Gastroesophageal sphincter (tissue), 4 donors: ENCODE measurements around the gene MYOM1. TPM values are rescaled to one million over a fixed set of nuclear protein-coding genes. Genes with fewer than 3 reads are reported as not detected.
"Not testable (repeated sequence)": the region's sequence is repeated elsewhere in the genome, so short reads cannot be mapped to it uniquely, and the experiment has no call there.

ENCODE experiments used
- ATAC-seq: fragments of 150-250 bp; one replicate; pipeline ENCODE4 v1.9.1; 2016; ENCODE audit warnings: mild to moderate bottlenecking, moderate library complexity
- H3K27ac ChIP-seq, 4 donors: fragments of 200-600 bp; sonication (generic) in 3 of 4; 1 replicate in 3 of 4; 2 replicates in 1 of 4; pipeline ENCODE4 v1.5.1; 2016 to 2019
- H3K27me3 ChIP-seq: fragments of 200-600 bp; sonication (generic); one replicate; pipeline ENCODE4 v1.5.1; 2019
- H3K36me3 ChIP-seq, 2 donors: fragments of 200-600 bp; sonication (generic); one replicate each; pipeline ENCODE4 v1.5.1; 2019; ENCODE audit warnings: control low read depth in 1 of 2
- H3K4me1 ChIP-seq, 3 donors: fragments of 200-600 bp; sonication (generic); 1 replicate in 2 of 3; 2 replicates in 1 of 3; pipeline ENCODE4 v1.5.1; 2016 to 2019; ENCODE audit warnings: control low read depth in 2 of 3
- H3K4me3 ChIP-seq, 2 donors: fragments of 200-600 bp; sonication (generic); one replicate each; pipeline ENCODE4 v1.5.1; 2019; ENCODE audit warnings: mild to moderate bottlenecking in 1 of 2, moderate library complexity in 1 of 2
- H3K9me3 ChIP-seq, 3 donors: fragments of 200-600 bp; sonication (generic); one replicate each; pipeline ENCODE4 v1.5.1; 2017 to 2019; ENCODE audit warnings: control low read depth in 2 of 3
- CTCF ChIP-seq, 4 experiments: fragments of 200-600 bp in 2 of 4; fragments of 450-650 bp in 2 of 4; sonication (generic) in 1 of 4; IDR thresholded peaks; one replicate each; pipeline ENCODE4 v1.5.1; 2017 to 2019; ENCODE audit warnings: antibody characterized with exemption in 4 of 4, mild to moderate bottlenecking in 2 of 4, moderate library complexity in 2 of 4
- EP300 ChIP-seq: sonication (generic); formaldehyde crosslinking; IDR thresholded peaks from one replicate; pipeline ENCODE4 v1.6.1; 2017; ENCODE audit warnings: antibody characterized with exemption, mild to moderate bottlenecking
- POLR2A ChIP-seq, 2 donors: fragments of 450-650 bp; IDR thresholded peaks; one replicate each; pipeline ENCODE4 v1.6.1; 2017; ENCODE audit warnings: antibody characterized with exemption in 2 of 2, mild to moderate bottlenecking in 2 of 2, moderate library complexity in 1 of 2
- POLR2AphosphoS5 ChIP-seq: sonication (generic); formaldehyde crosslinking; IDR thresholded peaks from one replicate; pipeline ENCODE4 v1.6.1; 2017; ENCODE audit warnings: antibody characterized with exemption
- WGBS, 2 donors: methylation state at CpG; one replicate each; pipeline ENCODE4 v1.1.5; 2018; ENCODE audit warnings: low coverage in 1 of 2; 5-methylcytosine and 5-hydroxymethylcytosine counted together
- total RNA-seq, 4 donors: library from RNA; depleted of rRNA; stranded (reverse); fragments of >200 nt; gene quantifications; one replicate each; pipeline ENCODE4 v1.1.0, GENCODE V29; 2016

MYOM1 gene
- total RNA-seq, 4 donors from 2014 or later: 14.8 to 37.6 (median 24.6) TPM

- H3K36me3 ChIP-seq: peaks cover 0 to 17% of the 10 kb centered on the region in 2 donors
- peak overlapping the region in 1 of 4 donors; percentile 70 for H3K27ac ChIP-seq
- 63 to 75% methylated on average over 3 to 4 of the region's 4 CpGs for WGBS, 2 donors
- TF ChIP-seq EP300 (no peak), POLR2AphosphoS5 (no peak), POLR2A (IDR thresholded peaks at IDR 0.05) (no peak), CTCF (IDR thresholded peaks at IDR 0.05) (no peak)
- H3K27me3 ChIP-seq: no peaks in the 10 kb centered on the region
- peaks cover 3 to 52% (median 10%) of the 10 kb centered on the region in 3 donors for H3K4me1 ChIP-seq
- H3K4me3 ChIP-seq: no peak overlapping the region
- H3K9me3 ChIP-seq: peaks cover 0 to 10% (median 0%) of the 10 kb centered on the region in 3 donors
- no peak for ATAC-seq
Measured at GRCh38 chr18:3209859-3210569, 9.8 kb downstream of the MYOM1 start.

- H3K27me3 ChIP-seq: no peaks in the 10 kb centered on the region
- H3K9me3 ChIP-seq: peaks cover 0 to 16% (median 0%) of the 10 kb centered on the region in 3 donors
- H3K36me3 ChIP-seq: peaks cover 0 to 8% of the 10 kb centered on the region in 2 donors
- H3K4me3 ChIP-seq: no peak overlapping the region
- H3K4me1 ChIP-seq: peaks cover 0 to 36% (median 6%) of the 10 kb centered on the region in 3 donors
- no CpG with 5 or more reads among the region's 2 CpGs for WGBS, 2 donors
- TF ChIP-seq POLR2AphosphoS5 (no peak), EP300 (no peak), CTCF (IDR thresholded peaks at IDR 0.05) (no peak), POLR2A (IDR thresholded peaks at IDR 0.05) (no peak)
- ATAC-seq: no peak
- H3K27ac ChIP-seq: peak overlapping the region in 1 of 4 donors; percentile 12
Measured at GRCh38 chr18:3207565-3207964, 12.2 kb downstream of the MYOM1 start.

- peaks cover 0 to 16% (median 0%) of the 10 kb centered on the region in 3 donors for H3K9me3 ChIP-seq
- peaks cover 0 to 13% (median 0%) of the 10 kb centered on the region in 3 donors for H3K4me1 ChIP-seq
- no peak overlapping the region for H3K4me3 ChIP-seq
- H3K27me3 ChIP-seq: no peaks in the 10 kb centered on the region
- peaks cover 0 to 8% of the 10 kb centered on the region in 2 donors for H3K36me3 ChIP-seq
- no peak overlapping the region for H3K27ac ChIP-seq
- no peak for ATAC-seq
- no peak for TF ChIP-seq POLR2AphosphoS5
Measured at GRCh38 chr18:3205239-3205638, 14.5 kb downstream of the MYOM1 start.

GRCh38 chr18:3199942-3200645 is 19.7 kb downstream of the MYOM1 start:
- no peak for ATAC-seq
- no peak for TF ChIP-seq CTCF (IDR thresholded peaks at IDR 0.05)
- TF ChIP-seq POLR2A (IDR thresholded peaks at IDR 0.05): no peak
- no peak for TF ChIP-seq EP300
- no peak for TF ChIP-seq POLR2AphosphoS5
- peaks cover 0 to 35% (median 8%) of the 10 kb centered on the region in 3 donors for H3K4me1 ChIP-seq
- H3K4me3 ChIP-seq: no peak overlapping the region
- no peak overlapping the region for H3K27ac ChIP-seq
- H3K9me3 ChIP-seq: peaks cover 0 to 7% (median 0%) of the 10 kb centered on the region in 3 donors
- H3K27me3 ChIP-seq: no peaks in the 10 kb centered on the region
- no peaks in the 10 kb centered on the region for H3K36me3 ChIP-seq
- 52 to 75% methylated on average over 2 of the region's 2 CpGs for WGBS, 2 donors

- H3K4me1 ChIP-seq: peaks cover 0 to 46% (median 8%) of the 10 kb centered on the region in 3 donors
- ATAC-seq, H3K27ac ChIP-seq, H3K36me3 ChIP-seq, H3K9me3 ChIP-seq, H3K27me3 ChIP-seq, H3K4me3 ChIP-seq: not testable (repeated sequence)
- 79 to 90% methylated on average over 10 of the region's 11 CpGs for WGBS, 2 donors
Measured at GRCh38 chr18:3198260-3198860, 21.4 kb downstream of the MYOM1 start.
